ENCODE results near the gene UCP2. TPM values are rescaled to one million over a fixed set of nuclear protein-coding genes. Genes with fewer than 3 reads are reported as not detected.

The UCP2 gene
- total RNA-seq, 1 experiment from 2014 or later, result not detected

DNA sequence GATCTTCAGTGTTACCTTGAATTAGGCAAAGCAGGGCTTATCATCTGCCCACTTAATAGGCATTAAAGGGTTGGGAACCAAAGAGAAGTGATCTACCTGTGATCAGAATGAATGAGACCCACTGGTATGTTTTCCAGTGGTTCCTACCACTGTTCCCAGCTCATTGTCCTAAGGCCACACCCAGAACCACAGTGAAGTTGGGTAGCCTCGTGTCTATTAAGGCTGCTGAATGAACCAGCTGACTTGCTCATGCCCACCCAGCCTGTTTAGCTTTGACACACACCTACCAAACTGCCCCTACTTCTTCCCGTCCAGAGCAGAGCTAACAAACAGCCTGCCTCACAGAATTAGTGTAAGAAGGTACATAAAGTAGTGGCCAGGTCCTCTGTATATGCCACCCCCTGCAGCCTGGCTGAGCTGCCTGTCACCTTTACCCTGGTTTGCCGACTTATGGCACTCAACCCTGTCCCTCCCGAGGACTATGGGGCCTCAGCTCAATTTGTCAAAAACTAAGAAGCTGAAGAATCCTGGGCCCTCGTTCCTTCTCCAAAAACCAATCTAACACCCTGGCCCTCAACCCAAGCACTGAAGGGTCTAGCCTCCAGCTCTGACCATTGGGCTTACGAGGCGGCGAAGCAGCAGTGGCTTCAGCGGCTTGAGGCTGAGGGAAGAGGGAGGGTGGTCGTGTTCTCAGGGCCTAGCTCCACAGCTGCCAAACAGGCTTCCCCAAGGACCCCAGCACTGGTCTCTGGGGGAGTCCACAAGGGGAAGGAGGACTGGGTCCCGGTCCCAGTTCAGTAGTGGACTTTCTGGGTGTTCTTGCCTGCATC lies 9.8 kb downstream of the UCP2 start:
- DNase-seq (ENCODE audit: low read depth), result no peak

DNA sequence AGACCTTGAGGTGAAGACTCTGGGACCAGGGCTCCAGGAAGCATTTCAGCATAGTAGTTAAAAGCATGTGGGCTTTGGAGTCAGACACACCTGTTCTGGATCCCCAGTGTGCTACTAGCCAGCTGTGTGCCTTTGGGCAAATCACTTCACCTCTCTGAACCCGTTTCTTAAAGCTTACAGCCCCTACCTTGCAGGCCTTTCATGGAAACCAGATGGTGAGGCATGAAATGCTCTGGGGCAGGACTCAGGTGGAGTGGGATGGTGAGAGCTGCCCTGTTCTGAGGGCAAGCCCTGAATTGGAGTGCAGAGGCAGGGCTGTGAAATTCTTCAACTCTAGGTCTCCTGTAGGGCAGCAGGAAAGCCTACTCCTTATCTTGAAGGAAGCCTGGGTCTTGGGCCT lies 10.5 kb downstream of the UCP2 start:
- DNase-seq (ENCODE audit: low read depth), result no peak

DNA sequence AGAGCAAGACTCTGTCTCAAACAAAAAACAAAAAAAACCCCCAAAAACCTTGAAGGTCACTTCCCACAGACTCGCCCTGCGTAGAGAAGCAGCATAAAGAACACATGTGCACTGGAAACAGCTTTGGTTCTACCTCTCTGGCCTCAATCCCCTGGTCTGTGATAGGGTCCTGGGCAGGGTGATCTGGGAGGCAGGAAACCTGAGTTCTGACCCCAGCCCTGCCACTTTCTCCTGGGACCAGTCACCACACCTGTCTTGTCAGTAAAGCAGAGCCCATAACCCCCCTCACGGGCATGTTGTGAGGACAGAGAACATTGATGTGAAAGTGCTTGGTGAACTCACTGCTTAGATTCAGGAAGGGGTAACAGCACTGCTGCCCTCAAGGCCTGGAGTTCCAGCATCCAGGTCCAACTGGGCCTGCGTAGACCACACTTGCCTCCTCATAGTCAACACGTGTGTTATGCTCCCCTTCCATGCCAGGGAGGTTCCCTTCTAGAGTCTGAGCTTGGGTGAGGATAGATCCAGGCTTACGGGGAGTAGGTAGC lies 11.4 kb downstream of the UCP2 start:
- no peak for DNase-seq (ENCODE audit: low read depth)

DNA sequence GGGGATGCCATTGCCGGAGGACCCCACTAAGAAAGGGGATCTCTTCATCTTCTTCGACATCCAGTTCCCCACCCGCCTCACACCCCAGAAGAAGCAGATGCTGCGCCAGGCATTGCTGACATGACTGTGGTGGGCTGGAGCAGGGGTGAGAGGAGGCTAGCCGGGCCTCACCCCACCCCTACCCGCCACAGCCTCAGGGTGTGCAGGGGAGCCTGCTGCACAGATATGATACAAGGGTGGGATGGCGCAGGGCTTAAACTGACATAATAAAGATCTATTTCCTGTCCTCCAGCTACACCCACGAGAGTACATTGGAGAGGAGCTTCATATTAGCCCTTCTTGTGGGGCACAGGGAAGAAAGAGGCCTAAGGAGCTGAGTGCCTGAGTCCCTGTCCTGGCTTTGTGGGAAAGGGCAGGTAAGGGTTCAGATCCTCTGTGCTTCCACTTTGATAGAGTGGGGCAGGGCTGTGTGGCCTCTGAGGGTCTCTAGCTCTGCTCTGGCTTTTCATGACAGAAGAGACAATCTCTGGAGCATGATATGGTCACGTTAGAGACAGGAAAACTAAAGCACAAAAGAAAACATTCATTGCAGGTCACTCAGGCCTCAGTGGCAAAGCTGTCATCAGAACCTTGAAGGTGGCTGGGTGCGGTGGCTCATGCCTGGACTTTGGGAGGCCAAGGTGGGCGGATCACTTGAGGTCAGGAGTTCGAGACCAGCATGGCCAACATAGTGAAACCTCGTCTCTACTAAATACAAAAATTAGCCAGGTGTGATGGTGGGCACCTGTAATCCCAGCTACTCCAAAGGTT lies 12.4 kb downstream of the UCP2 start:
- DNase-seq (ENCODE audit: low read depth), result no peak

DNA sequence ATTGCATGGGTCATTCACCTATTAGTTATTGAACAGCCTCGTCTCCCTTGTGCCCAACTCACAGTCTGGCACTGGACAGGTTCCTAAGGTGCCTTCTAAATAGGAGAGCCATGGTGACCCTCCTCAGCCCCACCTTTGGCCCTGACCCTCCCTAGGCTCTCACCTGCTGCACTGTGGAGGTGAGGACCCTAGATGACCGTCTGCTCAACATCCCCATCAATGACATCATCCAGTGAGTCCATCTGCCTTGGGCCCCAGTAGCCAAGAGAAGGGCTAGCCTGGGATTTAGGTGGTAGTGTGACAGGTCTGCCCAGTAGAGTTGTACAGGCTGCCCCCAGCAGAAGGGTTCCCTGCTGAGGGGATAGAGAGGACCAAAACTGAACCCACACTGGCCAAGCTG lies 13.6 kb downstream of the UCP2 start:
- no peak for DNase-seq (ENCODE audit: low read depth)

DNA sequence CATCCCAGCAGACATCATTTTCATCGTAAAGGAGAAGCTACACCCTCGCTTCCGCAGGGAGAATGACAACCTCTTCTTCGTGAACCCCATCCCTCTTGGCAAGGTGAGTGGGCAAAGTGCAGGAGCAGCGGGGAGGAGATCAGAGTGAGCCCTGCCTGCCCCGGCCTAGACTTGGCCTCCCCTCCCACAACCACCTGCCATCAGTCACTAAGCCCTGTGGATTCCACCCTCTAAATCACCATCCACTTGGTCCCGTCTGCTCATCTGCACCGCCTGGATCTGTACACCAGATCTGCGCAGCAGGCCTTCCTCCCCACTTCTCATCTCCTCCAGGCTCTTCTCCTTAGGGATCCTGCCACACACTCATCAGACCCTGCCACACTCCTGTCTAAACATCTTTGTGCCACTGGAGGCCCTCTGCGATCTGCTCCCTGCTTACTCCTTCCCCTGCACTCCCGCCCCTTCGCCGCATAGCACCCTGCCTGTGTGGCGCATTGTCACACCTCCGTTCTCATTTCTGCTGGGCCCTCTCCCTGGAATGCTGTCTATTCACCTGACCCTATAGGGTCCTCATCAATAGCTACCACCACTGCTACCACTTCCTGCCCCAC lies 14.2 kb downstream of the UCP2 start:
- DNase-seq (ENCODE audit: low read depth), result no peak

DNA sequence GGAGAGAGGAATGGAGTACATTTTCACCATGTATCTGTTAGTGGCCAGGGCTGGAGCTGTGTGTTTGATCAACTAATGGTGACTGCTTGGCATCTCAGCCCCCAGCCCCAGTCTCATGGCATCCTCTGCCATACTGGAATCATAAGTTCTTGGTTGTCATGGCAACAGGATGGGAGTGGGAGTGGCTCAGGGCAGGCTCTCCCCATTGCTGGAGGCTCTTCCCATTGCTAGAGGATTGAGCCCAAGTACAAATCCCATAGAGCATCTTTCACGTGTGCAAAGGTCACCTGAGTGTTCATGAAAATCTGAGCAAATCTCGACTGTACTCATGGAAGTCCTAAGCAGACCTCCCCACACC lies 16.9 kb downstream of the UCP2 start:
- DNase-seq (ENCODE audit: low read depth), result no peak

DNA sequence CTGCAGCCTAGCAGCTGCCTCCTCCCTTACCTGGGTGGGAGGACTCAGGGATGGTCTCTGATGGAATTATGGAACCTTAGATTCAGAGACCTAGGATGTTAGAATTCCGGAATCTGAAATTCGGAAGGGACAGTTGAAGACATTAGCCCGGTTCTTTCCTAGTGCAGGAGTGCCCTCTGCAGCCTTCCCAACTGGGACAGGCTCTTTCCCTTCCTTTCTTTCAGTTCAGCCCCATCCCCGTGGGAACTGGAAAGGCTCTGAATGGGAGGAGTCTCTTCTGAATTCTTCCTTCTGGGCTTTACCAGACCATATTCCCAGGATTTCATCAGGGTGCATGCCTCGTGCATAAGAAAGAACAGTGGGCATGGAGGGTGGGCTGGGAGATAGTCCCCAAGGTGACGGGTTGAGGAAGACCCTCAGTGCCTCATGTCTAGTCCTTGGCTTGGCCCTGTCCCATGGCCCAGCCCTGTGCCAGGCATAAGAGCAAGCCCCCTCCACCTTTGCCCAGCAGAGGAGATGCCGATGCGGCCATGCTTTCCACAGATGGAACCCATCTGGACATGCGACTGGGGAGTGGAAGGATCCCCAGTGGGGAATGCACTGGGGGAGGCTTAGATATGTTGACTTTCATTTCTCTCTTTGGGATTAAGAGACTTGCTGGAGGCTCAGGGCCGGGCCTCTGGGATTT lies 17.4 kb downstream of the UCP2 start:
- peak; percentile 26 for DNase-seq (ENCODE audit: low read depth)

DNA sequence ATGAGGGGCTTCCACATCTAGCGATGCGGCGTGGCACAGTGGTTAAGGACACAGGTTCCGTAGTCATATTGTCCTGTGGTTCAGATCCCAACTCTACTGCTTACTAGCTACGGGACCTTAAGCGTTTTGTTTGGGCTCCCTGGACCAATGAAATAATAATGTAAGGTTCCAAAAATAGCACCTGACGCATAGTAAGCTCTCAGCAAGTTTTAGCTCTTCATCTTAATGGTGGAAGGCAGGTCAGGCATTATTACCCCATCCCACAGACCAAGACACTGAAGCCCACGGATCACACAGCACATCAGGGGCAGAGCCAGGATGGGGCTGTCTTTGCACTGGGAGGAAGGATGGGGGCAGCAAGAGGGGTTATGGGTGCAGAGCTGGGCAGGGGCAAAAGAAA lies 18.8 kb downstream of the UCP2 start:
- DNase-seq (ENCODE audit: low read depth), result no peak

DNA sequence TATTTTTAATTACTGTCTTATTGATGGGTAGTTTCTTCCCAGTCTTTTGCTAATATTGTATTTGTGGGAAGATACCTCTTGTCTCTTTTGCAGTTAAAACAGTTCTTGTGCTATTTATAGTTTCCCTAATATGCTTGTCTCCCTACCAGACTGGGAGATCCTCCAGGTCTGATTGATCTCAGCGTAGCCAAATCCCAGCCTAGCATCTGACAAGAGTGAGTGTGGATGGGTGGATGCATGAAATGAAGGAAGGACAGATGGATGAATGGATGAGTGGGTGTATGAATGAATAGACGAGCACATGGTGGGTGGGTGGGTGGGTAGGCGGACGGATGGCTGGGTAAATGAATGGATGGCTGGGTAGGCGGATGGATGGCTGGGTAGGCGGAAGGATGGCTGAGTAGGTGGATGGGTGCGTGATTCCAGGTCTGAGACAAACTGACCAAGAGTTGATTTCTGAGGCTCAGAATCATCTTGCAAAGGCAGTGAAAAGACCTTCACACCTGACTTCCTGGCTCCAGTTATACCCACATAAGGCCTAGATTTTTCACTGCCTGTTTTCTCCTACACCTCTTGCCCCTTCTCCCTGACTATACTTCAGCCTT lies 20.4 kb downstream of the UCP2 start:
- DNase-seq (ENCODE audit: low read depth), result no peak

DNA sequence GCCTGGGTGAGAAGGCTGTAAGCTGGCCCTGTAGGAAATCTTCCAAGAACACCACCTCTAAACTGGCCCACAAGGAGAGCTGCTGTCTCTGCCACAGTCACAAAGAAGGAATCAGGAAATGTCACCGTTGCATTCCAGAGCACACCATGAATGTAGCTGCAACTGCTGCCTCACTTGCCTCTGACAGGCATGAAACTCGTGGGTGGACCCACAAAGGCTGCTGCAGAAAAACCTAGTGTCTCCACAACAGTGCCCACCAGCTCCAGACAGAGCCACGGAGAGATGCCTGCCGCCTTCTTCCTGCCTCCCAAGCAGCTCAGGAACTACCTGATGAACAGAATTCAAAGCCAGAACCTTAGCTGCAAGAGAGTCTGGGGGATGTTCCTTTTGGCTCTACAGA lies 21.3 kb downstream of the UCP2 start:
- no peak for DNase-seq (ENCODE audit: low read depth)

DNA sequence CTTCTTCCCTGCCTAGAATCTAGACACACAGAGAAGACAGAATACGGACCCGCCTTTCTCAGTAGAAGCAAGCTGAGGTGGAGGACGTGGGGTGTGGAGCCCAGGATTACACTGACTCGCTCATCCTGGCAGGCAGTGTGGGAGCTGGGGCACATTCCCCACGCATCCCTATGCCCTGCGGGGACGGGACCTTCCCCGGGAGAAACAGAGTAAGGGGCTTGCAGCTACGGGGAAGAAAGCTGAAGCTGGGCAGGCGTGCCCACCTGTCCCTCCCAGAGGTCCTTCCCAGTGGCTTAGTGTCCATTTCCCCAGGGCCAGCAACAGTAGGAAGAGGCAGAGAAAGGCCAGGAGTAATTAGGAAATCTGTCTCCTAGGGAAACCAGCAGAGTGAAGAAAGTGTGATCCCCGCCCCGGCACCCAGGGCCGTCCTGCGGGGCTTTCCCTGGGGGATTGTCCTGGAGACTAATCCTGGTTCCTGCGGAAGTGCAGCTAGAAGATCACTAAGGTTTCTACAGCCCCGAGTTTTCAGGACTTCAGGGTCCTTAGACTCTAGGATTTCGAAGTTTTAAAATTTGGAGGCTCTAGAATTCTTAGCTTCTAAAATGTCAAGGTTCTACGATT lies 24.0 kb downstream of the UCP2 start:
- no peak for DNase-seq (ENCODE audit: low read depth)

DNA sequence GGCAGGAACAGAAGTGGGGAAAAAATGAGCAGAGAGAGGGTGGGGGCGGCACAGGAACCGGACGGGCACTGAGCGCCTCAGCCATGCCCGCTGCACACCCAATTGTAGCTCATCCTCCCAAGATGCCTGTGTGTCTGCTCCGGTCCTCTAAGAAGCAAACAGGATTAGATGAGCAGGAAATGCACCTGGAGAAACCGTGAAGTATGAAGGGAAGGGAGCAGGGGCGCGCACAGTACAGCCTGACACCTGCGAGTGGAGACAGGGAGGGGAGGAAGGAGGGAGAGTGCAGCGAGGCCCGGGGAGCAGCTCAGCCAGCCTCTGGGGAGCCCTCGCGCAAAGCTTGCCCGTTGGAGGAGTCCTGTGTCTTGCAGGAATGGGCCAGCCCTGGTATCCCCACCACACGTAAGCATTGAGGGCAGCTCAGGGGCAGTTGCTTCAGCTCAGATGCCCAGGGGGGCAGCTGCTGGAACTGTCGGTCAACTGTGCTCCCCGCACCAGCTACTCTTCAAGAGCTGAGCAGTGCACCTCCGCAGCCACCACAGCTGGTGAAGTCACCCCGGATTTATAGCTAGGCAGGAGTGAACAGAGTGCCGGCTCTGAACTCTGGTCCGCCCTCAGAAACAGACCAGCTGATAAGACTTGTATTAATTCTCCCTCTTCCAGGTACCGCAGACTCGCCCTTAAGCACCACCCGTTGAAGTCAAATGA lies 24.8 kb downstream of the UCP2 start:
- DNase-seq (ENCODE audit: low read depth), result no peak

DNA sequence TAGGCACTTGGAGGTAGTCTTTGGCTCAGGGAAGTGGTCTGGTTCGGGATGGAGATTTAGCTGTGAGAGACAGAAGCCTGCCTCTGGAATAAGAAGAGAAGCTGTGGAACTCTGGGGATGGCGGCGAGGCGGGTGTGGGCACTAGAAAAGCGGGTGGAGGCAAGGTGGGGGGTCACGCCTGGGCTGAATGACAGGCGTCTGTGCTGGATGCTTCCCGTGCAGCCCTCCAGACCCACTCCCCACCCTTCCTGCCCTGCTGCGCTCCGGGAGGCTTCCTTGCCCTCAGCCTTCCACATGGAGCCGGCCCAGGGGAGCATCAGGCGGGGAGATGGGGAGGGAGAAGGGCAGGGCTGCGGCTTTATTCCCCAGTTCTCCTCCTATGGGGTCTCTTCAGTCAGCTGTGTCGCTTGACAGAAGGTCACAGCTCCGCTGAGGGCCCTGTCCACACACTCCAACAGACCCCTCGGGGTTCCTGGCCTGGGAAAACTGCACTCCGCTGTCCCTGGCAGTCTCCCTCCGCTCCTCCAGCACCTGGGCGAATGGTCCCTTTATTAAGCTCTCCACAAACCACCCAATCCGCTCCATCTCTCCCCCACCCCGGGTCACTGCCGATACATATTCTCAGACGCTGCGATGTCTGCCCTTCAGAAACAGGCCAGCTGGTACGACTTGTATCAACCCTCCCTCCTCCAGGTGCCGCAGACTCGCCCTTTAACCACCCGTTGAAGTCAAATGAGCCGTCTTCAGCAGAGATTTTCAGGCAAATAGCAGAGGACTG lies 25.6 kb downstream of the UCP2 start:
- DNase-seq (ENCODE audit: low read depth), result no peak

DNA sequence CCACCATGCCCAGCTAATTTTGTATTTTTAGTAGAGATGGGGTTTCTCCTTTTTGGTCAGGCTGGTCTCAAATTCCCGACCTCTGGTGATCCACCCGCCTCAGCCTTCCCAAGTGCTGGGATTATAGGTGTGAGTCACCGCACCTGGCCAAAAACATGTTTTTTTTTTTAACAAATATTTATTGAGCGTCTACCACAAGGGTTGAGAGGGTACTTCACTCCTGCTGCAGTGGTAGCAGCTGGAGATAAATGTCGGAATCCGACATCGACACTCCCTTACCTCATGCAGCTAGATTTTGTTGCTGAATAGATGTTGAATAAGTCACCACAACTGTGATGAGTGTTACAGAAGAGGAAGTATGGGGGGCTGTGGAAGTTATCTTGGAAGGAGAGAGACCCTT lies 30.8 kb downstream of the UCP2 start:
- DNase-seq (ENCODE audit: low read depth), result no peak

DNA sequence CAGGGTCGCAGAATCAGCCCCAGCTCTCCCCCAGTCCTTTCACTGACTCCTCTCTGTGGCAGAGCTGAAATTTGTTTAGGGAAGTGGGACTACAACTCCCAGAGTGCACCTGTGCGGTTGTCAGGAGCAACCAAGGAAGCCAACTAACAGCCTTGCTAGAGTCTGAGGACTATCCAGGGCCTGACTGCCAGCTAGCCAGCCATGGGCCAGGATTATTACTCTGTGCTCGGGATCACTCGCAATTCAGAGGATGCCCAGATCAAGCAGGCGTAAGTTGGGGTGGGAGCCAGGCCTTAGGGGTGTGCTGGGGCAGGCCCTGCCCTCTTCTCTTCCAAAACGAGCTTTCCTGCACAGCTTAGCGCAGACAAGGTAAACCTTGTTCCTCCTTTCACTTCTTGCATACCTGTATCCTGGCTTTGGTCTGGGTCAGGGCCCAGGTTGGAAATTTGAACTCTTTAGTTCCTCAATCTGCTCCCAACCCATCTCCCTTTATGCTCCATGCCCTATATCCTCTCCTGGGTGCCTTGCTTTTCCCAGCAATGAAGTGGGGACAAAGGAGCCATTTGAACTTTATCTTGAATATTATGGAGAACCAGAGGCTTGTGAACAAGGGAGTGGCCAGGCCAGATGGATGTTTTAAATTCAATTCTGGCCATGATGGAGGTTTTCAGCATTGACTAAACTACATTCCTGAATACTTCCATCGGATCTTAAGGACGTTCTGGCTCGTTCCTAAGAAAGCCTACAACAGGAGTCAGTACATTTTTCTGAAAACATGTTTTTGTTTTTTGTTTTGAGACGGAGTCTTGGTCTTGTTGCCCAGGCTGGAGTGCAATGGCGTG lies 31.6 kb downstream of the UCP2 start, which contains the start of gene DNAJB13:
Gene DNAJB13 (plus strand): TSS at position 158 of the 842 bp plus-strand sequence. CDS start 44 bp downstream, at position 202.
- DNase-seq (ENCODE audit: low read depth), result peak; percentile 42

DNA sequence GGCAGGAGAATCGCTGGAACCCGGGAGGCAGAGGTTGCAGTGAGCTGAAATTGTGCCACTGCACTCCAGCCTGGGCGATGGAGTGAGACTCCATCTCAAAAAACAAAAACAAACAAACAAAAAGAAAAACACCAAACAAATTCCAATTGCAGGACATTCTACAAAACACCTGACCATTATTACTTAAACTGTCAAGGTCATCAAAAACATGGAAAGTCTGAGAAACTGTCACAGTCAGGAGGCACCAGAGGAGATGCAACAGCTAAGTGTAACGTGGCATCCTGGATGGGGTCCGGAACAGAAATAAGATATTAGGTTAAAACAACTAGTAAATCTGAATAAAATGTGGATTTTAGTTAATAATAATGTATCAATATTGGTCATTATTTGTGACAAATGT lies 32.7 kb downstream of the UCP2 start:
- no peak for DNase-seq (ENCODE audit: low read depth)

DNA sequence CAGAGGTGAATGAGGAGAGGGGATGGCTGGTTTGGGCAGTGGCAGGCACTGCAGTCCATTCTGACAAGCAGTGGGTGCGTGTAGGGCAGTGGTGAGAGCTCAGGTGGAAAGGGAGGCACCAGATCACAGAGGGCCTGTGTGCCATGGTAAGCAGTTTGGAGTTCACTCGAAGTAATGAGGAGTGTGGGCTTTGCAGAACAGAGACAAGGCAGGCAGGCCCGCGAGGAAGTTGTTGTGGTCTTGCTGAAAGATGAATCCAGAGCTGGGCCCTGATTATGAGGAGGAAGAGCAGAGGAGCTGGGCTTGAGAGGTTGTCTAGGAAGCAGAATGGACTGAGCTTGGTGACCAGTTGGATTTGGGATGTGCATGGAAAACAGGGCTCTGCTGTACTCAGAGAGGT lies 33.4 kb downstream of the UCP2 start:
- no peak for DNase-seq (ENCODE audit: low read depth)
